Immature natural killer cell (primary cell): ENCODE data around the gene CCNF. TPM values are rescaled to one million over a fixed set of nuclear protein-coding genes. Genes with fewer than 3 reads are reported as not detected.
A peak's percentile ranks its signal among the peaks of the same experiment; 100 is the strongest.

Experiments used
- DNase-seq, 3 donors: peaks; one replicate each; pipeline ENCODE4 v3.0.0; 2022; ENCODE audit warnings: mixed read lengths in 1 of 3
- H3K27ac Mint-ChIP-seq, 6 donors: one replicate each; pipeline ENCODE4 v1.8.0; 2020; ENCODE audit warnings: mixed read lengths in 6 of 6, mild to moderate bottlenecking in 5 of 6, inconsistent platforms in 4 of 6, moderate library complexity in 3 of 6
- H3K27me3 Mint-ChIP-seq, 3 donors: one replicate each; pipeline ENCODE4 v1.8.0; 2020 to 2021; ENCODE audit warnings: low read depth in 3 of 3, mild to moderate bottlenecking in 3 of 3, mixed read lengths in 3 of 3, moderate library complexity in 3 of 3, inconsistent platforms in 1 of 3
- H3K36me3 Mint-ChIP-seq, 3 donors: one replicate each; pipeline ENCODE4 v1.8.0; 2020; ENCODE audit warnings: mixed read lengths in 3 of 3, inconsistent platforms in 2 of 3, mild to moderate bottlenecking in 2 of 3
- H3K4me1 Mint-ChIP-seq, 2 donors: one replicate each; pipeline ENCODE4 v1.8.0; 2020; ENCODE audit warnings: inconsistent platforms in 2 of 2, mild to moderate bottlenecking in 2 of 2, mixed read lengths in 2 of 2, moderate library complexity in 1 of 2
- H3K4me3 Mint-ChIP-seq, 5 donors: one replicate each; pipeline ENCODE4 v1.8.0; 2020; ENCODE audit warnings: mild to moderate bottlenecking in 5 of 5, mixed read lengths in 5 of 5, inconsistent platforms in 3 of 5, moderate library complexity in 3 of 5
- H3K9me3 Mint-ChIP-seq, 6 donors: one replicate each; pipeline ENCODE4 v1.8.0; 2020; ENCODE audit warnings: mild to moderate bottlenecking in 6 of 6, mixed read lengths in 6 of 6, inconsistent platforms in 4 of 6, moderate library complexity in 3 of 6
- polyA plus RNA-seq, 3 donors: library from polyadenylated mRNA; unstranded; fragments of 300-500 nt; fragmentation: Illumina TruSeq; gene quantifications; one replicate each; pipeline ENCODE4 v1.2.3, GENCODE V29; 2021

CCNF gene
- polyA plus RNA-seq, 3 donors from 2014 or later = 1.5 to 10.9 (median 4.5) TPM

- Mint-ChIP-seq H3K4me1 (peaks cover 0 to 5% of the 10 kb centered on the region in 2 donors), H3K4me3 (peak overlapping the region in 3 of 5 donors; percentile 7 to 44 (median 42)), H3K27me3 (peaks cover 8 to 19% (median 10%) of the 10 kb centered on the region in 3 donors), H3K36me3 (no peaks in the 10 kb centered on the region), H3K9me3 (no peaks in the 10 kb centered on the region), H3K27ac (no peak overlapping the region)
- no peak for DNase-seq
Observed at GRCh38 chr16:2466667-2467527, 37.6 kb downstream of the CCNF start.

GRCh38 chr16:2467528-2468232, 38.4 kb downstream of the CCNF start:
- no peaks in the 10 kb centered on the region for H3K36me3 Mint-ChIP-seq

GRCh38 chr16:2468233-2468724, 39.0 kb downstream of the CCNF start:
- Mint-ChIP-seq H3K36me3 (no peaks in the 10 kb centered on the region), H3K27me3 (peaks cover 8 to 19% (median 10%) of the 10 kb centered on the region in 3 donors), H3K4me3 (peak overlapping the region in 1 of 5 donors; percentile 48), H3K4me1 (peaks cover 0 to 7% of the 10 kb centered on the region in 2 donors), H3K27ac (no peak overlapping the region), H3K9me3 (no peaks in the 10 kb centered on the region)
- no peak for DNase-seq

More at GRCh38 chr16:2467528-2468232, 38.4 kb downstream of the CCNF start:
- Mint-ChIP-seq H3K4me3 (peak overlapping the region in 2 of 5 donors; percentile 7 to 42), H3K27me3 (peaks cover 8 to 19% (median 10%) of the 10 kb centered on the region in 3 donors), H3K9me3 (no peaks in the 10 kb centered on the region), H3K27ac (no peak overlapping the region), H3K4me1 (peaks cover 0 to 5% of the 10 kb centered on the region in 2 donors)
- no peak for DNase-seq

- Mint-ChIP-seq H3K27me3 (peaks cover 8 to 21% (median 12%) of the 10 kb centered on the region in 3 donors), H3K36me3 (no peaks in the 10 kb centered on the region), H3K27ac (no peak overlapping the region), H3K4me3 (no peak overlapping the region), H3K9me3 (no peaks in the 10 kb centered on the region), H3K4me1 (peaks cover 0 to 7% of the 10 kb centered on the region in 2 donors)
- DNase-seq = no peak
Observed at GRCh38 chr16:2468725-2469398, 39.6 kb downstream of the CCNF start.

GRCh38 chr16:2469399-2470233, 40.4 kb downstream of the CCNF start:
- no peak for DNase-seq
- H3K27ac Mint-ChIP-seq = no peak overlapping the region
- peak overlapping the region in 1 of 5 donors; percentile 23 for H3K4me3 Mint-ChIP-seq
- H3K9me3 Mint-ChIP-seq = no peaks in the 10 kb centered on the region
- H3K4me1 Mint-ChIP-seq = peaks cover 0 to 7% of the 10 kb centered on the region in 2 donors
- no peaks in the 10 kb centered on the region for H3K36me3 Mint-ChIP-seq
- H3K27me3 Mint-ChIP-seq = peaks cover 8 to 21% (median 12%) of the 10 kb centered on the region in 3 donors

- no peaks in the 10 kb centered on the region for H3K9me3 Mint-ChIP-seq
- H3K27ac Mint-ChIP-seq = no peak overlapping the region
- no peak for DNase-seq
- H3K4me3 Mint-ChIP-seq = peak overlapping the region in 1 of 5 donors; percentile 15
- H3K27me3 Mint-ChIP-seq = peaks cover 8 to 21% (median 12%) of the 10 kb centered on the region in 3 donors
- H3K36me3 Mint-ChIP-seq = no peaks in the 10 kb centered on the region
- peaks cover 0 to 7% of the 10 kb centered on the region in 2 donors for H3K4me1 Mint-ChIP-seq
Observed at GRCh38 chr16:2470234-2470601, 41.0 kb downstream of the CCNF start.

- H3K27ac Mint-ChIP-seq = no peak overlapping the region
- H3K4me3 Mint-ChIP-seq = peak overlapping the region in 1 of 5 donors; percentile 15
- H3K4me1 Mint-ChIP-seq = peaks cover 0 to 7% of the 10 kb centered on the region in 2 donors
- DNase-seq = no peak
- H3K27me3 Mint-ChIP-seq = peaks cover 8 to 19% (median 12%) of the 10 kb centered on the region in 3 donors
- H3K9me3 Mint-ChIP-seq = no peaks in the 10 kb centered on the region
- H3K36me3 Mint-ChIP-seq = no peaks in the 10 kb centered on the region
Observed at GRCh38 chr16:2470603-2471015, 41.4 kb downstream of the CCNF start.

- no peak for DNase-seq
- Mint-ChIP-seq H3K9me3 (no peaks in the 10 kb centered on the region), H3K27me3 (peaks cover 8 to 23% (median 12%) of the 10 kb centered on the region in 3 donors), H3K4me1 (peaks cover 2 to 10% of the 10 kb centered on the region in 2 donors), H3K4me3 (peak within 1 kb of the TSS in 1 of 5 donors; percentile 15), H3K27ac (no peak within 1 kb of the TSS), H3K36me3 (no peaks in the 10 kb centered on the region)
Observed at GRCh38 chr16:2471016-2471652, 41.9 kb downstream of the CCNF start, which contains the start of gene NTN3. Gene NTN3, plus strand, starts transcription at chr16:2471297. Its CDS starts 405 bp downstream, at chr16:2471702.

GRCh38 chr16:2471653-2472487, 42.6 kb downstream of the CCNF start:
- DNase-seq = no peak
- Mint-ChIP-seq H3K27me3 (peaks cover 8 to 21% (median 12%) of the 10 kb centered on the region in 3 donors), H3K4me1 (peaks cover 10 to 13% of the 10 kb centered on the region in 2 donors), H3K9me3 (no peaks in the 10 kb centered on the region), H3K36me3 (no peaks in the 10 kb centered on the region), H3K27ac (no peak overlapping the region), H3K4me3 (no peak overlapping the region)

- H3K36me3 Mint-ChIP-seq = no peaks in the 10 kb centered on the region
- no peaks in the 10 kb centered on the region for H3K9me3 Mint-ChIP-seq
- H3K27me3 Mint-ChIP-seq = peaks cover 5 to 19% (median 12%) of the 10 kb centered on the region in 3 donors
- H3K4me3 Mint-ChIP-seq = peak overlapping the region in 3 of 5 donors; percentile 29 to 79 (median 79)
- H3K27ac Mint-ChIP-seq = no peak overlapping the region
- DNase-seq = no peak
- H3K4me1 Mint-ChIP-seq = peaks cover 10 to 12% of the 10 kb centered on the region in 2 donors
Observed at GRCh38 chr16:2472488-2472864, 43.2 kb downstream of the CCNF start.

GRCh38 chr16:2472885-2473445, 43.7 kb downstream of the CCNF start:
- H3K27me3 Mint-ChIP-seq = peaks cover 5 to 19% (median 12%) of the 10 kb centered on the region in 3 donors
- H3K4me3 Mint-ChIP-seq = peak overlapping the region; percentile 58 to 79 (median 75)
- no peaks in the 10 kb centered on the region for H3K36me3 Mint-ChIP-seq
- peaks cover 10 to 12% of the 10 kb centered on the region in 2 donors for H3K4me1 Mint-ChIP-seq
- no peak for DNase-seq
- peak overlapping the region in 1 of 6 donors; percentile 61 for H3K27ac Mint-ChIP-seq
- H3K9me3 Mint-ChIP-seq = no peaks in the 10 kb centered on the region
